ENCODE results near the gene NAA40.
A peak's percentile ranks its signal among the peaks of the same experiment; 100 is the strongest.

Gene NAA40

GRCh38 chr11:63913866-63914830 lies 24.7 kb upstream of the NAA40 start:
- DNase-seq, result no peak

- DNase-seq, result no peak
Measured at GRCh38 chr11:63914896-63915691, 23.7 kb upstream of the NAA40 start.

GRCh38 chr11:63915961-63916836 lies 22.6 kb upstream of the NAA40 start:
- peak; percentile 39 for DNase-seq

- peak; percentile 84 for DNase-seq
Measured at GRCh38 chr11:63916837-63917691, 21.7 kb upstream of the NAA40 start, which contains the start of gene RCOR2. TSS of gene RCOR2 (minus strand) at chr11:63917164. CDS start at chr11:63916456, 708 bp downstream.

GRCh38 chr11:63917692-63918506 lies 20.9 kb upstream of the NAA40 start:
- DNase-seq, result peak; percentile 19

- DNase-seq, result no peak
Measured at GRCh38 chr11:63918507-63919191, 20.2 kb upstream of the NAA40 start.

- no peak for DNase-seq
Measured at GRCh38 chr11:63919267-63920125, 19.3 kb upstream of the NAA40 start.

GRCh38 chr11:63920126-63920938 lies 18.5 kb upstream of the NAA40 start:
- DNase-seq, result no peak

GRCh38 chr11:63920939-63921417 lies 17.8 kb upstream of the NAA40 start:
- DNase-seq, result no peak

GRCh38 chr11:63922673-63923192 lies 16.1 kb upstream of the NAA40 start:
- DNase-seq, result no peak

- no peak for DNase-seq
Measured at GRCh38 chr11:63923319-63923718, 15.5 kb upstream of the NAA40 start.

- no peak for DNase-seq
Measured at GRCh38 chr11:63929616-63930015, 9.2 kb upstream of the NAA40 start.

GRCh38 chr11:63931045-63931444 lies 7.8 kb upstream of the NAA40 start:
- DNase-seq, result no peak

GRCh38 chr11:63931876-63932275 lies 6.9 kb upstream of the NAA40 start:
- no peak for DNase-seq

- DNase-seq, result no peak
Measured at GRCh38 chr11:63933459-63933858, 5.3 kb upstream of the NAA40 start.

- DNase-seq, result peak; percentile 62
Measured at GRCh38 chr11:63937713-63938478, 906 bp upstream of the NAA40 start.

GRCh38 chr11:63939397-63939891 lies 642 bp downstream of the NAA40 start:
- peak; percentile 40 for DNase-seq

Data from NCI-H1105 treated with DMSO at 0.1 percent for 48 hours (cell line).